NCI-H2196 treated with DMSO at 0.1 percent for 48 hours (cell line): ENCODE measurements around the gene AMY2B.
"Not testable (repeated sequence)": the region's sequence is repeated elsewhere in the genome, so short reads cannot be mapped to it uniquely, and the experiment has no call there.

Source experiments
- DNase-seq: peaks from one replicate; lab custom pipeline; 2025; ENCODE audit not compliant: unreplicated experiment; lab: John Stamatoyannopoulos, UW

AMY2B gene

DNA sequence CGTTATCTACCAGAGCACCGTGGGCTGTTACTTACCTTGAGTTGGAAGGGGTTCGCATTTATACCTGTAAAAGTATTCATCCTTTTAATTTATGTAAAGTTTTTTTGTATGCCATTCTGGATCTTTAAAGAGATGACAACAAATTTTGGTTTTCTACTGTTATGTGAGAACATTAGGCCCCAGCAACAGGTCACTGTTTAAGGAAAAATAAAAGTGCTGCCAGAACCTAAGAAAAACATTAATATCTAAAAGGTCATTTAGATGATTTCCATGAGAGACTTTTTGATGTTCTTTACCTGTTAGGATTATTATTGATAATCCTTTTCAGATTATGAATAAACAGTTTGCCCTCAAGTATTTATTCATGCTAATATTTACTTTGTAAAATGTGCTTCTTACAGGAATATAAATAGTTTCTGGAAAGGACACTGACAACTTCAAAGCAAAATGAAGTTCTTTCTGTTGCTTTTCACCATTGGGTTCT lies 45.6 kb downstream of the AMY2B start, which contains the start of gene AMY2A:
TSS of gene AMY2A (plus strand) at position 434 of the 484 bp plus-strand sequence. CDS start at position 448, 14 bp downstream.
- DNase-seq: not testable (repeated sequence)

- not testable (repeated sequence) for DNase-seq
These were observed 56.0 kb downstream of the AMY2B start for GRCh38 chr1:103627436-103627835.
